Activated naive CD8-positive, alpha-beta T cell treated with anti-CD3 and anti-CD28 coated beads, Interleukin-2, amount 50 U/mL, for 16 hours (primary cell): Measurements from ENCODE around the gene TIMP4.

Experiments used
- DNase-seq: peaks from one replicate; pipeline ENCODE4 v3.0.0-alpha.2; 2020; ENCODE audit warnings: low read depth, low spot score

TIMP4 gene

DNA sequence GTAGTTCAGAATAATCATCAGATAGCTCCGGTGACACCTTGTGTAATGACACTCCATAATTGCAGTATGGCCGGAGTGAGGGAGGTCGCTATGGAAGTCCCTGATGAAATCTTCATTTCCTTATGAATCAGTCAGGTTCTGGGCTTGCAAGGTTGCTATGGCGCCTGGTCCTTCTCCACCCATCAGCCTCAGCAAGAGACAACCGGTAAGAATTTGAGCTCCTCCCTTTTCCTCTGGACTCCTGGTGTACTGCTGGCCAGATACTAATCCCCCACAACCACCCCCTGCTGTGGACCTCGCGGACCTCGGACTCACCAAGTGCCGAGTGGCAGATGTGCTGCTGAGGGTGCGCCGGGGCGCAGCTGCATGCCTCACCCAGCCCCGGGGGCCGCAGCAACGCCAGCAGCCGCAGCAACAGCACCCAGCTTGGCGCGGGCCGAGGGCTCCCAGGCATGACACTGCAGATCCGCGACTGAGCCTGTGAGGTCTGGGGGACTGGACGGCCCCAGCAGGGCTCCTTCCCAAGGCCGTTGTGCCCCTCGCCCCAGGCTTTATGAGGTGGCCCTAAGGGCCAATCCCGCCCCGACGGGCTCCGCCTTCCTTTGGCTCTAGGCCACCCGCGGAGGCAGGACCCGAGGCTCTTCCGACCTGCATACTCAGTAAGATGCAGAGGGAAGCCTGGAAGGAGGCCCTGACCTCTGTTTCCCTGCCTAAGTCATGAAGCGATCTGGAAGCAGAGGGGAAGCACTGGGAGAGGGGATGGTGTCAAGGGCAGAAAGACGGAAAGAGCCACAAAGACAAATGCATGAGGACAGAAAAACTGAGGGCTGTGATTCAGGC lies at the start of gene TIMP4:
Gene TIMP4 (minus strand): TSS at position 526 of the 840 bp plus-strand sequence. CDS start 72 bp downstream, at position 454.
- no peak for DNase-seq

DNA sequence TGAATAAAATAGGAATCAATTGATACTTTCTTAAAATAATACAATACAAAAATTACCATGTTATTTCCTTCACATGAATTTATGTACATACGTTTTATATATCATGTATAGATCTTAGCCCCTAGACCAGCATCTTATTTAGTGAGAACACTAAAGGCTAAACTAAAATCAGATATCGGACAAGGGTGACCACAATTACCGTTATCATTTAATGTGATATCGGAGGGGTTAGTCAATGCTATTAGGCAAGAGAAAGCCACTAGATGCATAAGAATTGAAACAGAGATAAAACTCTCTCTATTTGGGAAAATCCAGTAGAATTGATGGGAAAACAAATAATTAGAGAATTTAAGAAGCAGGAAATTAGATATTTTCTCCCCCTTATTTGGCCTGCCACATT lies 46.5 kb upstream of the TIMP4 start:
- DNase-seq, result no peak

DNA sequence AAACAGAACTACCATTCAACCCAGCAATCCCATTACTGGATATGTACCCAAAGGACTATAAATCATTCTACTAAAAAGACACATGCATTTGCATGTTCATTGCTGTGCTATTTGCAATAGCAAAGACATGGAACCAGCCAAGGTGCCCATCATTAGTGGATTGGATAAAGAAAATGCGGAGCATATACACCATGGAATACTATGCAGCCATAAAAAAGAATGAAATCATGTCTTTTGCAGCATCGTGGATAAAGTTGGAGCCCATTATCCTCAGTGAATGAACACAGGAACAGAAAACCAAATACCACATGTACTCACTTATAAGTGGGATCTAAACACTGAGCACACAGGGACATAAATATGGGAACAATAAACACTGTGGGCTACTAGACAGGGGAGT lies 43.1 kb upstream of the TIMP4 start:
- no peak for DNase-seq

GRCh38 chr3:12198301-12198700 lies 39.6 kb upstream of the TIMP4 start:
- DNase-seq, result no peak

DNA sequence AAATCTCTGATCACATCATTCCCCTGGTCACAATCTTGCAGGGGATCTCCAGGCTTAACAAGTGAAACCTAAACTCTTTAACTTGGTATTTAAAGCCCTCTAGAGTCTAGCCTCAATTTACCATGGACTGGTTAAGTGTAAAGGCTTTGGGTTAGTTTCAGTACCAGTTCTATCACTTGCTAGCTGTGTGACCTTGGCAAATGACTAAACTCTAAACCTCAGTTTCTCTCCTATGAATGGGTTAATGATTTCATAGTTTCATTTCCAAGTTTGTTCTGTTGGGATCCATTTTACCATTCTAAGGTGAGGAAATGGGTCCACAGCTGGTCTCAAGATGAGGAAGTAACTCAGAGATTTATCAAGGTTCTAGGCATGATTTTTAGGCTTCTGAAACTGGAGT lies 38.8 kb upstream of the TIMP4 start:
- DNase-seq, result no peak

DNA sequence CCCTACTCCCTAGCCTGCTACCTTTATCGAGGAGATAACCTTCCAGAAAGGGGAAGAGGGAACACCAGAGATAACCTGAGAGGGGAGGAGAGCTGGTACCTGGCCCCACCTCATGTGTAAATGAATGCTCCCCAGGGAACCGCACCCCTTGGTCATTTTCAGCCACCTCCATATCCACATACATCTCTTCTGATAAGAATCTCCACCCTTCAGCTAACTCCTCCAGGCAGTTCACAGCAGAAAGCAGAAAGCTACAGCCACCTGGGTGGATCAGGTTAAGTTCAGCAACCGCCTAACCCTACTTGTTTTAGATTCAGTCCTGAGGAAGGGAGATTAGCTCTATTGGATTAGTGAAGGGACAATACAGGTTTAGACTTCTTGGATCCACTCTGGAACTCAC lies 38.0 kb upstream of the TIMP4 start:
- no peak for DNase-seq

DNA sequence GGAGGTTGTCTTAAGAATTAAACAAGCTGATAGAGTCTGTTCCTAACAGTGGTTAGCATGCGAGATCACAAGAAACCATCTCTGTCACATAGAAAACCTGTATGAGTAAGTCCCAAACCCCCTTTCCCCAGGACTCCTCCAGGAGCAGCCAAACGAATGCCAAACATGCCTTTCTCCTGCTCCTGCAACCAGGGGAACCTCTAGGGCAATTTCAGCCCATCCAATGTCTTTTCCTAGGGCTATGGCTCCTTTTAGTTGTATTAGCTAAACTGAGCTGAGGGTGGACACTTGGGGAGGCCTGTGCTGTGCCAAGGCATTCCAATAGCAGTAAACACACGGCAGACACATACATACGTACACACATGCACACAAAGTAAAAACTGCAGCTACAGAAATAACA lies 36.5 kb upstream of the TIMP4 start:
- no peak for DNase-seq

DNA sequence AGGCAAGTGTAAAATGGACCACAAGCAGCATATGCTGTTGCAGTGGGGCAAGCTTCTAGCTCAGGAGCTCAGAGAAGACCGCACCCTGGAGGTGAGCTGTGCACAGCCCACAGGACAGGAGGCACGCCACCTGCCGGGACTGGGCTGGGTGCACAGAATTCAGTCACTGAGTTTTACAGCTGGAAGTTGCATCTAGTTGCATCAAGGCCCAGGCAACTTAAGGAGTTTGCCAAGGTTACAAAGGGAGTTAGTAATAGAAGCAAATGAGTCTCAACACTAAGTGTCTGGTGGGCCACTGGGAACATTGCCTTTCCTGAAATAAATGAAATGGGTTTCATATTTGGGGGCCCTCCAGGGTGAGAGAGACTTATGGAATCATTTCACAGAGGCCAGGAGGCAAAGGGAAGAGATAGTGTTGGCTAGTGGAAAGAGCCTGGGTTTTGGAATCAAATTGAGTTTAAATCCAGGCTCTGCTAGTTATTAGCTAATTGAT lies 36.0 kb upstream of the TIMP4 start:
- DNase-seq, result no peak

DNA sequence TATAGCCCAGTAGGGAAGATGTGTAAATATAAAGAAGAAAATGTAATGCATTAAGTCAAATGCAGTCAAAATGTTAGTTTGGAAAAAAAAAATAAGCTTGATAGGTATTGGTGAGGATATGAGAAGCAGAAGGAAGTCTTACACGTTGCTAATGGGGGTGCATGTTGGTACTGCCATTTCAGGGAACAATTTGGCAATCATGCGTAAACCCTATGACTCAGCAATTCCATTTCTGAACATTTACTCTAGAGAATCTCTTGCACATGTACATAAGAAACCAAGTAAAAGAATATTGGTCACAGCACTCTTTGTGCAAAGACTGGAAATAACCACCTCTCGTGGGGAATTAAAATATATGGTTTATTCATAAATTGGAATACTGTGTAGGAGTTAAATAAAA lies 35.5 kb upstream of the TIMP4 start:
- DNase-seq, result no peak

DNA sequence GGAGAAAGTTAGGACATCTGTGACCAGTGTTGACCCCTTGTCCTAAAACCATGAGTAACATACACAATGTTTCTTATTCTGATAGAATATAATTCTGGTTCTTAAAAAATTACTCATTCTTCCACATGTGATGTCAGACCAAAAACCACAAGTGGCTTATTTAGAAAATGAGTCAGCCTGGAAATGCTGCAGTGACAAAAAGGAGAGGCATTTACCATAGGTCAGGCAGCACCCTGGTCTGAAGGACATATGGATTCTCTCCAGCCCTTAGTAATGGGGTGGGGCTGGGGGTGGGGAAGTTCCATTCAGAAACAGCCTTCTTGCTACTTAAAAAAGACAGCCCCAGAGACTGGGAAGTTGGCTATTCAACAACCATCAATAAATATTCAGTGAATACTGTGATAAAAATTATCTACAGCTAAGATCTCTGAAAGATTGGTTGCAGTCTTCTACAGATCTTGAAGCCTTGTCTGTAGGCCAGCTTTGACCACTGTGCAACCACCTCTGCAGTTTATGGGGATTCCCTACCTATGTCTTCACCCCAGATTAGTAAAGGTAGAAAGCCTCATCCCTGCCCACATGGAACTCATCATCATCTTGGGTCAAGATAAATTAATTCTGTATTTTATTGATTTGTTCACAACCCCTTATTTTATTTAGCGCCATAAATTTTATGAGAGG lies 34.9 kb upstream of the TIMP4 start:
- DNase-seq, result no peak

- DNase-seq, result no peak
These were observed 34.2 kb upstream of the TIMP4 start for GRCh38 chr3:12192655-12193484.

DNA sequence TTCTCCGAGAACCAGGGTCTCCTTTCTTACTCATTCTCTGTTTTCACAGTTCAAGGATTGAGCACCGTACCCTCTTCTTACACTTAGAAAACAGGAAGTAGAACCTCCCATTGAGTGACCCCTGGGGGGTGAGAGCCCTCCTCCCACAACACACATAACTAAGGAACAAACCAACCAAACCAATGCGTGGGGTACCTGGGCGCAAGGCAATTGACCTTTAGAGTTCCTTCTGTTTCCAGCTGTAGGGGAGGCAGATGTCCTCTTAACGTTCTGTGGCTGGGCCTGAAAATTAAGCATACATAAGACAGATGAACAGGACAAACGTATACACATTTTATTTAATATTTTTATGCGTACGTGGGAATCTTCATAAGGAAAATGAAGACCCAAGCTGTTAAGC lies 33.5 kb upstream of the TIMP4 start:
- no peak for DNase-seq

DNA sequence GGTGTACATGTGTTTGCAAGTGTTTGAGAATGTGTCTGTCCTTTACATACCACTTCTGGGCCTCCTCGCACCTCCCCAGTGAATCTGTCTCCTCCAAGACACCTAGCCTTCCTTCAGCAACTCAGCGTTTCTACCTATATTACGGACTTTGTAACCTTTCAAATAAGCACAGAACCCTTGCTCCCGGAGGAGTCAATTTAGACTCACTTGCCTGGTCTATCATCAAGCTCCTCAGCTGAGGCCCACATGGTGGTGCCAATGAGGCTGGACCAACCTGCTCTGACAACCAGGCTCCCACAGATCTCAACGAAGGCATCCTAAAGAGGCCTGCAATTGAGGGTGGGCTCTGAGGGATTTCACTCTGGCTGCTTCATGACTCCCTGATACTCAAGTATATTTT lies 32.8 kb upstream of the TIMP4 start:
- DNase-seq, result no peak

- DNase-seq, result no peak
These were observed 32.1 kb upstream of the TIMP4 start for GRCh38 chr3:12190832-12191231.

- no peak for DNase-seq
These were observed 31.6 kb upstream of the TIMP4 start for GRCh38 chr3:12190221-12190807.

DNA sequence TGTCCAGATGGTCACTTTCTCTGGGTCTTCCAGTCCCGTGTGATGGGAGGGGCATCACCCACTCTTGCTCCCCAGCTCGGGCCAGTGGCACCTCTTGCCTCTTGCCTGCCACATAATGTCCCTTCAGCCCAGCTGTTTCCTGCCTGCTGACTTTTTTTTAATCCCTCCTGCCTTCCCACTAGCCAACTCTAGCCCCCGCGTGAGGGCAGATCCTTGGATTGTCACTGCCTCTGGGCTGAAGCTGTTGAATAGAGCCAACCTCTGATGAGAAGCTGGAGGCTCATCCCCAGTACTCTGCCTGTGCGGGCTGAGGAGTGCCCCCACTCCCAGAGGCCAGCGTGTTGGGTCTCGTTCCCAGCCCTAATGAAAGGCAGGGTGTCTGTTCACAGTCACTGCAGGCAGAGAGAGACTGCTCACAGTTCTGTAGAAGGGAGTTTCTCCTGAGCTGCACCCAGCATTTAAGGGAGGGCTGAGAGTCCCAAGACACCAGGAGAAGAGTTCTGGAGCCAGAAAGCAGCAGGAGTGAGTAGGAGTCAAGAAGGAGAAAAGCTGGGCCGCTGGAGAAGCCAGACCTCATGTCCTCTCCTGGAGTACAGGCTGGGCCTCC lies 30.1 kb upstream of the TIMP4 start:
- no peak for DNase-seq

DNA sequence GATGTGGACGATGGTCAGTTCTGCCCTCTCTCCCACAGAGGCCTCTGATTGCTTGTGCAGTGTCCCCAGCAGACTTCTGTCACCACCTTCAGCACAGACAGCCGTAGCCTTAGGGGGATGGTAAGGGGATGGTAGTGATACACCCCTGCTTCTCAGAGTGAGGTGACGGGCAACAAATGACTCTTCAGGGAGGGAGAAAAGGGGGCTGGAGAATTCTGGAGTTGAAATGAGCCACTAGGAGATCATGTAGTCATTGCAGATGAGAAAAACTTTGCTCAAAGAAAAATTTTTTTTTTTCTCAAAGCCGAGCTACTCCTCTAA lies 29.6 kb upstream of the TIMP4 start:
- DNase-seq, result no peak

GRCh38 chr3:12187448-12188327 lies 29.0 kb upstream of the TIMP4 start:
- no peak for DNase-seq

- no peak for DNase-seq
These were observed 28.0 kb upstream of the TIMP4 start for GRCh38 chr3:12186515-12187286.

GRCh38 chr3:12186046-12186445 lies 27.3 kb upstream of the TIMP4 start:
- DNase-seq, result no peak
